SK-N-MC (cell line): ENCODE measurements around the gene ZNF554.

ENCODE experiments used
- EZH2 ChIP-seq: fragments of 200-600 bp; sonication (generic); IDR thresholded peaks from one replicate; pipeline ENCODE4 v1.6.1; 2017; ENCODE audit warnings: antibody characterized with exemption
- POLR2AphosphoS5 ChIP-seq: IDR thresholded peaks from 2 replicates; pipeline ENCODE4 v1.6.1; 2012; ENCODE audit warnings: mild to moderate bottlenecking, low read depth, low read length, borderline replicate concordance

- TF ChIP-seq POLR2AphosphoS5: no peak
- no peak for TF ChIP-seq EZH2
These were observed 58.0 kb downstream of the ZNF554 start for GRCh38 chr19:2877398-2878331.
